HCT116 (cell line): ENCODE results near the gene GMEB2. TPM values are rescaled to one million over a fixed set of nuclear protein-coding genes. Genes with fewer than 3 reads are reported as not detected.

Experiments
- ATAC-seq: fragments of 200-7000 bp; cut with Tn5 transposase; 2 replicates; pipeline ENCODE4 v1.9.1; 2020; ENCODE audit warnings: mild to moderate bottlenecking, moderate library complexity
- BruUV-seq: library from RNA; stranded (reverse); fragments of 400-500 nt; replicated peaks from 2 replicates; lab custom pipeline; 2021; lab: Mats Ljungman, UMichigan
- CTCF ChIA-PET: fragments of 300-600 bp; sonication (Branson Sonifier 250); formaldehyde crosslinking; loops from one replicate; lab custom pipeline; 2021; ENCODE audit warnings: antibody characterized with exemption; lab: Charles Lee
- POLR2A ChIA-PET: fragments of 300-600, 350-600 bp; sonication (Branson Sonifier 250); formaldehyde crosslinking; loops from one replicate; lab custom pipeline; 2021; ENCODE audit warnings: antibody characterized with exemption; lab: Charles Lee
- RAD21 ChIA-PET, 2 experiments: fragments of 300-600 bp; sonication (Branson Sonifier 250); formaldehyde crosslinking; loops; one replicate each; lab custom pipeline; 2023; ENCODE audit warnings: low total read pairs in 2 of 2; ENCODE audit not compliant: uncharacterized antibody in 2 of 2, unreplicated experiment in 2 of 2, low non-redundant PET in 1 of 2; lab: Charles Lee
- DNase-seq: peaks from one replicate; pipeline ENCODE4 v3.0.0-alpha.2; 2010; ENCODE audit warnings: low read depth, low spot score
- H2AFZ ChIP-seq: fragments of 200-600 bp; shearing (Covaris generic), sonication (generic); 2 replicates; pipeline ENCODE4 v1.6.1; 2017; ENCODE audit warnings: low read depth, mixed run types, mixed read lengths, antibody characterized with exemption, low read length; ENCODE audit not compliant: poor library complexity, severe bottlenecking
- H3K27ac ChIP-seq: 2 replicates; pipeline ENCODE4 v1.5.1; 2012; ENCODE audit warnings: low read depth, low read length
- H3K27me3 ChIP-seq: fragments of 200-600 bp; sonication (generic); 2 replicates; pipeline ENCODE4 v1.6.1; 2016; ENCODE audit warnings: mixed run types, low read length, mixed read lengths; ENCODE audit not compliant: insufficient read depth
- H3K36me3 ChIP-seq, 2 experiments: fragments of 200-500 bp in 1 of 2; fragments of 200-600 bp in 1 of 2; sonication (Bioruptor generic) in 1 of 2; sonication (generic) in 1 of 2; 2 replicates each; pipeline versions ENCODE4 v1.5.1 to v1.6.1; 2014 to 2016; ENCODE audit warnings: low read length in 2 of 2, inconsistent platforms in 1 of 2, mixed read lengths in 1 of 2, mixed run types in 1 of 2; ENCODE audit not compliant: insufficient read depth in 2 of 2, control insufficient read depth in 1 of 2
- H3K4me1 ChIP-seq, 2 experiments: fragments of 200-600 bp in 1 of 2; sonication (generic) in 1 of 2; 2 replicates each; pipeline versions ENCODE4 v1.5.1 to v1.6.1; 2012 to 2017; ENCODE audit warnings: low read length in 2 of 2, inconsistent platforms in 1 of 2, mild to moderate bottlenecking in 1 of 2, mixed read lengths in 1 of 2, mixed run types in 1 of 2, moderate library complexity in 1 of 2; ENCODE audit not compliant: insufficient read depth in 2 of 2, control insufficient read depth in 1 of 2
- H3K4me2 ChIP-seq: fragments of 200-600 bp; sonication (generic); 2 replicates; pipeline ENCODE4 v1.6.1; 2017; ENCODE audit warnings: mixed run types, low read length, mixed read lengths
- H3K4me3 ChIP-seq, 2 experiments: fragments of 200-600 bp in 1 of 2; sonication (generic) in 1 of 2; replicated peaks in 1 of 2; 2 replicates each; pipeline ENCODE4 v1.5.1; 2011 to 2016; ENCODE audit warnings: low read length in 2 of 2, control low read depth in 1 of 2, low read depth in 1 of 2, mild to moderate bottlenecking in 1 of 2, mixed read lengths in 1 of 2, mixed run types in 1 of 2
- H3K79me2 ChIP-seq: fragments of 200-600 bp; sonication (generic); 2 replicates; pipeline ENCODE4 v1.6.1; 2017; ENCODE audit warnings: mild to moderate bottlenecking, mixed run types, low read length, moderate library complexity, mixed read lengths; ENCODE audit not compliant: insufficient read depth
- H3K9ac ChIP-seq: fragments of 200-600 bp; sonication (generic); 2 replicates; pipeline ENCODE4 v1.6.1; 2016; ENCODE audit warnings: low read length, mixed read lengths
- H3K9me2 ChIP-seq: fragments of 200-600 bp; sonication (generic), shearing (Covaris generic); 2 replicates; pipeline ENCODE4 v1.6.1; 2017; ENCODE audit warnings: mixed run types, mild to moderate bottlenecking, moderate library complexity; ENCODE audit not compliant: insufficient read depth
- H3K9me3 ChIP-seq, 2 experiments: fragments of 200-500 bp in 1 of 2; fragments of 200-600 bp in 1 of 2; sonication (Bioruptor generic) in 1 of 2; sonication (generic) in 1 of 2; 2 replicates each; pipeline ENCODE4 v1.6.1; 2014 to 2017; ENCODE audit warnings: low read length in 2 of 2, mixed read lengths in 2 of 2, inconsistent platforms in 1 of 2, low read depth in 1 of 2, mild to moderate bottlenecking in 1 of 2, mixed run types in 1 of 2, moderate library complexity in 1 of 2; ENCODE audit not compliant: control insufficient read depth in 1 of 2, insufficient read depth in 1 of 2
- H4K20me1 ChIP-seq: fragments of 200-600 bp; sonication (generic), shearing (Covaris generic); 2 replicates; pipeline ENCODE4 v1.6.1; 2017; ENCODE audit warnings: mixed run types, mild to moderate bottlenecking, moderate library complexity; ENCODE audit not compliant: insufficient read depth
- CBX3 ChIP-seq: IDR thresholded peaks from 2 replicates; pipeline ENCODE4 v1.6.1; 2012; ENCODE audit warnings: low read depth
- CEBPB ChIP-seq: IDR thresholded peaks from 2 replicates; pipeline ENCODE4 v1.6.1; 2012; ENCODE audit warnings: low read depth
- CTCF ChIP-seq, 3 experiments: fragments of 200-600 bp in 1 of 3; sonication (generic) in 1 of 3; IDR thresholded peaks in 2 of 3; conservative IDR thresholded peaks in 1 of 3; 2 replicates each; pipeline ENCODE4 v1.5.1; 2012 to 2017; ENCODE audit warnings: low read depth in 2 of 3, low read length in 2 of 3, antibody characterized with exemption in 1 of 3, borderline replicate concordance in 1 of 3, control low read depth in 1 of 3, mild to moderate bottlenecking in 1 of 3, mixed read lengths in 1 of 3, mixed run types in 1 of 3, moderate library complexity in 1 of 3; ENCODE audit not compliant: insufficient read depth in 1 of 3
- EGR1 ChIP-seq: IDR thresholded peaks from 2 replicates; pipeline ENCODE4 v1.6.1; 2012; ENCODE audit warnings: low read depth
- EZH2phosphoT487 ChIP-seq: fragments of 200-600 bp; IDR thresholded peaks from 2 replicates; pipeline ENCODE4 v1.6.1; 2018; ENCODE audit warnings: antibody characterized with exemption, borderline replicate concordance
- JUND ChIP-seq: IDR thresholded peaks from 2 replicates; pipeline ENCODE4 v1.6.1; 2012
- POLR2A ChIP-seq: IDR thresholded peaks from 2 replicates; pipeline ENCODE4 v1.7.0; 2011; ENCODE audit warnings: borderline replicate concordance; ENCODE audit not compliant: insufficient read depth, insufficient read length; ENCODE audit errors: extremely low read depth
- POLR2AphosphoS5 ChIP-seq: IDR thresholded peaks from 2 replicates; pipeline ENCODE4 v1.6.1; 2011; ENCODE audit warnings: mild to moderate bottlenecking, low read depth, low read length, moderate library complexity
- RAD21 ChIP-seq: IDR thresholded peaks from 2 replicates; pipeline ENCODE4 v1.6.1; 2012; ENCODE audit warnings: low read depth, mild to moderate bottlenecking
- REST ChIP-seq: IDR thresholded peaks from 2 replicates; pipeline ENCODE4 v1.6.1; 2012; ENCODE audit warnings: low read depth
- ZNF274 ChIP-seq: fragments of 200-500 bp; sonication (Bioruptor generic); IDR thresholded peaks from 2 replicates; pipeline ENCODE4 v1.6.1; 2014; ENCODE audit warnings: mild to moderate bottlenecking, low read depth, low read length, inconsistent platforms
- intact Hi-C: fragments of 100-400 bp; cut with micrococcal nuclease; formaldehyde crosslinking; loops from 2 replicates; pipeline ENCODE4 v1.10.0; 2022
- total RNA-seq: library from RNA; stranded (reverse); gene quantifications from one replicate; pipeline ENCODE4 v1.2.1, GENCODE V29; 2021; ENCODE audit not compliant: unreplicated experiment

Gene GMEB2
- total RNA-seq, 1 experiment from 2014 or later, result 13.9 TPM

GRCh38 chr20:63595416-63596127, 31.3 kb downstream of the GMEB2 start:
- no peaks in the 10 kb centered on the region for H3K79me2 ChIP-seq
- H3K9me2 ChIP-seq, result no peaks in the 10 kb centered on the region
- TF ChIP-seq JUND (no peak), POLR2A (no peak), RAD21 (no peak), CBX3 (no peak), ZNF274 (no peak), POLR2AphosphoS5 (no peak), REST (no peak), EGR1 (no peak), CTCF (IDR thresholded peaks at IDR 0.05 in 2 of 3, conservative IDR thresholded peaks at IDR 0.05 in 1 of 3; ENCODE audit: borderline replicate concordance in 1 of 3, insufficient read depth in 1 of 3, low read depth in 2 of 3, low read length in 2 of 3) (no peak), EZH2phosphoT487 (no peak), CEBPB (no peak)
- TF ChIP-seq, all 23 proteins: peak for 0
- ChIA-PET RAD21 (no interaction called here), POLR2A (no interaction called here), CTCF (no interaction called here)
- H3K27ac ChIP-seq, result no peak overlapping the region
- no peaks in the 10 kb centered on the region; a peak in 1 of 4 replicates for H3K36me3 ChIP-seq
- H3K27me3 ChIP-seq, result no peaks in the 10 kb centered on the region
- no peak for ATAC-seq
- no peaks in the 10 kb centered on the region for H3K9me3 ChIP-seq
- BruUV-seq, result no TSS peak
- H3K9ac ChIP-seq, result no peak overlapping the region
- intact Hi-C loops, result no loop called here
- DNase-seq, result no peak
- H2AFZ ChIP-seq, result no peak overlapping the region
- peaks cover 8 to 23% of the 10 kb centered on the region in 2 experiments; a peak in 3 of 4 replicates for H3K4me1 ChIP-seq
- no peak overlapping the region for H3K4me3 ChIP-seq
- no peak overlapping the region for H3K4me2 ChIP-seq
- no peaks in the 10 kb centered on the region for H4K20me1 ChIP-seq
